Sigmoid colon (tissue), 7 donors: ENCODE data around the gene EMID1. TPM values are rescaled to one million over a fixed set of nuclear protein-coding genes. Genes with fewer than 3 reads are reported as not detected.

Experiments used
- DNase-seq: peaks from one replicate; pipeline ENCODE4 v3.0.0-alpha.2; 2019
- H3K27ac ChIP-seq, 4 donors: fragments of 200-600 bp; sonication (generic); one replicate each; pipeline ENCODE4 v1.5.1; 2016 to 2019; ENCODE audit warnings: mild to moderate bottlenecking in 1 of 4
- H3K27me3 ChIP-seq, 3 donors: fragments of 200-600 bp; sonication (generic); one replicate each; pipeline ENCODE4 v1.5.1; 2019; ENCODE audit warnings: mild to moderate bottlenecking in 1 of 3
- H3K36me3 ChIP-seq, 4 donors: fragments of 200-600 bp; sonication (generic); one replicate each; pipeline ENCODE4 v1.5.1; 2016 to 2019
- H3K4me1 ChIP-seq, 4 donors: fragments of 200-600 bp; sonication (generic); one replicate each; pipeline ENCODE4 v1.5.1; 2017 to 2019
- H3K4me3 ChIP-seq, 4 donors: fragments of 200-600 bp; sonication (generic); one replicate each; pipeline ENCODE4 v1.5.1; 2017 to 2019; ENCODE audit warnings: mild to moderate bottlenecking in 2 of 4, moderate library complexity in 1 of 4
- H3K9me3 ChIP-seq, 4 donors: fragments of 200-600 bp in 3 of 4; sonication (generic) in 3 of 4; one replicate each; pipeline versions ENCODE4 v1.5.1 to v1.6.1; 2013 to 2019
- EP300 ChIP-seq, 4 donors: sonication (generic); formaldehyde crosslinking; IDR thresholded peaks; one replicate each; pipeline ENCODE4 v1.6.1; 2017; ENCODE audit warnings: antibody characterized with exemption in 4 of 4
- POLR2A ChIP-seq, 2 donors: fragments of 450-650 bp; IDR thresholded peaks; one replicate each; pipeline ENCODE4 v1.6.1; 2016; ENCODE audit warnings: antibody characterized with exemption in 2 of 2, mild to moderate bottlenecking in 2 of 2, moderate library complexity in 2 of 2
- POLR2AphosphoS5 ChIP-seq, 4 donors: sonication (generic); formaldehyde crosslinking; IDR thresholded peaks; one replicate each; pipeline ENCODE4 v1.6.1; 2017; ENCODE audit warnings: antibody characterized with exemption in 4 of 4
- WGBS, 2 donors: extraction: QIAGEN DNeasy Blood & Tissue Kit; methylation state at CpG; one replicate each; pipeline ENCODE4 v1.1.7; 2013; 5-methylcytosine and 5-hydroxymethylcytosine counted together
- intact Hi-C: fragments of 100-400 bp; cut with DNase I; formaldehyde crosslinking; loops from one replicate; pipeline ENCODE4 v1.15.1; 2023
- polyA plus RNA-seq, 3 donors: library from polyadenylated mRNA; stranded (reverse); fragments of 200-250 nt; gene quantifications; one replicate each; pipeline ENCODE4 v1.2.3, GENCODE V29; 2013
- total RNA-seq, 4 donors: library from RNA; depleted of rRNA; stranded (reverse); fragments of >200 nt; gene quantifications; one replicate each; pipeline ENCODE4 v1.1.0, GENCODE V29; 2016
- TF ChIP-seq, protein P1 (sequence below), 4 experiments: fragments of 450-650 bp in 3 of 4; fragments of 200-600 bp in 1 of 4; IDR thresholded peaks; one replicate each; pipeline ENCODE4 v1.5.1; 2016 to 2019; ENCODE audit warnings: antibody characterized with exemption in 4 of 4, mild to moderate bottlenecking in 3 of 4, moderate library complexity in 2 of 4
- donor health status: healthy with polysubstance abuse.
- donor health status: Bipolar disorder and iron deficiency.
- donor health status: healthy.

The EMID1 gene
- total and polyA plus RNA-seq, 7 donors = 0.27 to 5.9 (median 3.2) TPM

DNA sequence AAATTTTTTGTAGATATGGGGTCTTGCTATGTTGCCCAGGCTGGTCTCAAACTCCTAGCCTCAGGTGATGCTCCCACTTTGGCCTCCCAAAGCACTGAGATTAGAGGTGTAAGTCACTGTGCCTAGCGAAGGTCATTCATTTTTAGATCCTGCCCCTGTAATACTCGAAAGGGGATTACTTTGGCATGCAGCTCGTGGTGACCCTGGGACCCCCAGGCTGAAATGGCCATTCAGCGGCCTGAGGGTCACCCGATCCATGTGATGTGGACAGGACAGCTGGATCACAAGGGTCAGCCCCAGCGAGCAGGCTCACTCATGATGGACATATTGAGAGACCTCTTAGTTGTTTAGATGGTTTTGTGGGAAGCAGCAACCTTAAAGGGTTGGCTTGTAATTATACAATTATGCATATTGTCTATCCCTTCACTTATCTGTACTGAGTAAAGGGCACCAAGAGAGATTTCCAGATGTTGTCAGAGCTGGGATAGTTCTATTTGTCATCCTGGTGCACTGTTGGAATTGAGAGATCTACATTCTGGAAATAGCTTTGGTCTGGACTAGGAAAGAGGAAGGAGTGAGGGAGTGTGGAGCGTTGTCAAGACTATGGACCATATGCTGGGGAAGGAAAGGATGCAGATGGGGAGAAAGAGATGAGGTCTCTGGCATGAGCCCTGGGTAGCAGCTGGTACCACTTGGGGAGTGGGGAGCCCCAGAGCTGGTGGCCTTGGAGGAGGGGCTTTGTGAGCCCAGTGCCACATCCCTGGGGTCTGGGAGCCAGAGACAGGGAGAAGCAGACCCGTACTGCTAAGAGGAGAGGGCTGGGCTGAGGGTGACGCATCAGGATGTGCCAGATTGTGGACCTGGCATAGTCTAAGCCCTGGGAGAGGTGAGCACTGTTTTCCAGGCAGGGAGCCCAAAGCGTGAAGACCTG lies 46.5 kb downstream of the EMID1 start:
- Histone ChIP-seq H3K4me1 (no peaks in the 10 kb centered on the region), H3K27ac (no peak overlapping the region), H3K4me3 (no peak overlapping the region), H3K36me3 (no peaks in the 10 kb centered on the region), H3K9me3 (no peaks in the 10 kb centered on the region), H3K27me3 (no peaks in the 10 kb centered on the region)
- TF ChIP-seq POLR2A (IDR thresholded peaks at IDR 0.05) (no peak), EP300 (IDR thresholded peaks at IDR 0.05) (no peak), POLR2AphosphoS5 (IDR thresholded peaks at IDR 0.05) (no peak)
- TF ChIP-seq, protein P1, sequence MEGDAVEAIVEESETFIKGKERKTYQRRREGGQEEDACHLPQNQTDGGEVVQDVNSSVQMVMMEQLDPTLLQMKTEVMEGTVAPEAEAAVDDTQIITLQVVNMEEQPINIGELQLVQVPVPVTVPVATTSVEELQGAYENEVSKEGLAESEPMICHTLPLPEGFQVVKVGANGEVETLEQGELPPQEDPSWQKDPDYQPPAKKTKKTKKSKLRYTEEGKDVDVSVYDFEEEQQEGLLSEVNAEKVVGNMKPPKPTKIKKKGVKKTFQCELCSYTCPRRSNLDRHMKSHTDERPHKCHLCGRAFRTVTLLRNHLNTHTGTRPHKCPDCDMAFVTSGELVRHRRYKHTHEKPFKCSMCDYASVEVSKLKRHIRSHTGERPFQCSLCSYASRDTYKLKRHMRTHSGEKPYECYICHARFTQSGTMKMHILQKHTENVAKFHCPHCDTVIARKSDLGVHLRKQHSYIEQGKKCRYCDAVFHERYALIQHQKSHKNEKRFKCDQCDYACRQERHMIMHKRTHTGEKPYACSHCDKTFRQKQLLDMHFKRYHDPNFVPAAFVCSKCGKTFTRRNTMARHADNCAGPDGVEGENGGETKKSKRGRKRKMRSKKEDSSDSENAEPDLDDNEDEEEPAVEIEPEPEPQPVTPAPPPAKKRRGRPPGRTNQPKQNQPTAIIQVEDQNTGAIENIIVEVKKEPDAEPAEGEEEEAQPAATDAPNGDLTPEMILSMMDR (IDR thresholded peaks at IDR 0.05) = no peak
- intact Hi-C loops = no loop called here
- DNase-seq = no peak
- WGBS, 2 donors = 90 to 93% methylated on average over 10 of the region's 10 CpGs

DNA sequence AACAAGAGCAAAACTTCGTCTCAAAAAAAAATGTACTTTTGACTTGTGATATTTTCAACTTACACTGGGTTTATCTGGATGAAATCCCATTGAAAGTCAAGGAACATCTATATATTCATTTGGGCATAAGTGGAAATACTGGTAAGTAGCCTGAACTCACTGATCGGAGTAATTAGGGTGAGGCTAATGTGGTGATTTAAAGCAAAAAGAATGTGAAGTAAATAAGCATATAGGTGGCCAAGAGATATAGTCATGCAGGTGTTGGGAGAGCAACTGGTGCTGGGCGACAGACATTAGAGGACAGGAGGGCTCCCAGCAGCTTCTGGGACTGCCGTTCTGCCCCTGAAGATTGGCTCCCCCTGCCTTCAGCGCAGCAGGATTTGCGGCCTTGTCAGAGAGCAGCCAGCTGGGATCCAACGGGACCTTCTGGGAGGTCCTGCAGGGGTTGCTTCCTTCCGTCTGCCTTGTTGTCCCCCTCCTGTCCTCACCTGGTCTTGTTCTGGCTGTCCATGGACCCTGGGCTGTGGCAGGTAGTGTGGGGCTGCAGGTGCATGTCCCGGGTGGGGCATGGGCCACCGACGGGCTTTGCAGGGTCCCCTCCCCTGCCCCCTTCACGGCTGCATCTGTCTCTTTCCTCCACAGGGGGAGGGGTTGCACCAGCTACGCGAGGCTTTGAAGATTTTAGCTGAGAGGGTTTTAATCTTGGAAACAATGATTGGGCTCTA lies 48.0 kb downstream of the EMID1 start:
- intact Hi-C loops = no loop called here
- DNase-seq = no peak
- H3K9me3 ChIP-seq = no peaks in the 10 kb centered on the region
- H3K4me1 ChIP-seq = no peaks in the 10 kb centered on the region
- no peak overlapping the region for H3K27ac ChIP-seq
- H3K27me3 ChIP-seq = no peaks in the 10 kb centered on the region
- 81 to 83% methylated on average over 14 of the region's 14 CpGs for WGBS, 2 donors
- no peaks in the 10 kb centered on the region for H3K36me3 ChIP-seq
- no peak overlapping the region for H3K4me3 ChIP-seq
- TF ChIP-seq, protein P1 (IDR thresholded peaks at IDR 0.05) = no peak
- TF ChIP-seq POLR2A (IDR thresholded peaks at IDR 0.05) = no peak
- TF ChIP-seq EP300 (IDR thresholded peaks at IDR 0.05) = no peak
- no peak for TF ChIP-seq POLR2AphosphoS5 (IDR thresholded peaks at IDR 0.05)

- no peak overlapping the region for H3K27ac ChIP-seq
- H3K27me3 ChIP-seq = no peaks in the 10 kb centered on the region
- DNase-seq = no peak
- intact Hi-C loops = no loop called here
- H3K4me3 ChIP-seq = no peak overlapping the region
- no peaks in the 10 kb centered on the region for H3K9me3 ChIP-seq
- 56 to 71% methylated on average over 4 of the region's 4 CpGs for WGBS, 2 donors
- no peaks in the 10 kb centered on the region for H3K36me3 ChIP-seq
- H3K4me1 ChIP-seq = no peaks in the 10 kb centered on the region
- no peak for TF ChIP-seq POLR2A (IDR thresholded peaks at IDR 0.05)
- TF ChIP-seq, protein P1 (IDR thresholded peaks at IDR 0.05) = no peak
- no peak for TF ChIP-seq POLR2AphosphoS5 (IDR thresholded peaks at IDR 0.05)
- TF ChIP-seq EP300 (IDR thresholded peaks at IDR 0.05) = no peak
These were observed 48.6 kb downstream of the EMID1 start for GRCh38 chr22:29254286-29254660.

DNA sequence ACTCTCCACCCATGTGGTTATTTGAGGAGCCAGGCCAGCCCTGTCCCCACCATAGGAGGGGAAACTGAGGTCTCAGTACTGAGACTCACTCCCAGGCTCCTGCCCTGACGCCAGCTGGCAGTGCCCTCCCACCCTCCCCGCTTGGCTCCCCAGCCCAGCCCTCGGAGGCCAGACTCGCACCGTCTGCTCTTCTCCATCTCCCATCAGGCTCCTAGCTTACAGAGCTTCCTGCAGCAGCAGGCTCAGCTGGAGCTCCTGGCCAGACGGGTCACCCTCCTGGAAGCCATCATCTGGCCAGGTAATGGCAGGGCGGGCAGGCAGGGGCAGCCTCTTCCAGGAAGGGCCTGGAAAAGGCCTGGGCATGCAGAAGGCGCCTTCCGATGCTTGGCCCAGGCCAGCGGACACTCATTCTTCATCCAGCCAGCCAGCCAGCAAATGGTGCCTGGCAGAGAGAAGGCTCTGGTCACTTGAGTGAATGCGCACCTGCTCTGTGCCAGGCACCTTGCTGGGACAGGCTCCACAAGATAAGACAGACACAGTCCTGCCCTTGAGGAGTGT lies 49.4 kb downstream of the EMID1 start:
- DNase-seq = no peak

More for the DNA sequence above, 49.4 kb downstream of the EMID1 start:
- Histone ChIP-seq H3K36me3 (peaks cover 0 to 7% (median 0%) of the 10 kb centered on the region in 4 donors), H3K4me1 (no peaks in the 10 kb centered on the region), H3K4me3 (no peak overlapping the region), H3K27ac (no peak overlapping the region), H3K27me3 (no peaks in the 10 kb centered on the region), H3K9me3 (no peaks in the 10 kb centered on the region)
- TF ChIP-seq, protein P1 (IDR thresholded peaks at IDR 0.05) = no peak
- TF ChIP-seq POLR2A (IDR thresholded peaks at IDR 0.05) = no peak
- no peak for TF ChIP-seq EP300 (IDR thresholded peaks at IDR 0.05)
- no peak for TF ChIP-seq POLR2AphosphoS5 (IDR thresholded peaks at IDR 0.05)
- intact Hi-C loops = no loop called here
- WGBS, 2 donors = 96% methylated on average over 11 of the region's 11 CpGs
